Activated T-cell treated with anti-CD3 and anti-CD28 coated beads for 24 hours (primary cell): ENCODE results near the gene TMPRSS4.

Source experiments
- DNase-seq: peaks from one replicate; pipeline ENCODE4 v3.0.0-alpha.2; 2020; ENCODE audit warnings: low read depth

Gene TMPRSS4

GRCh38 chr11:118105657-118106305 lies 28.9 kb downstream of the TMPRSS4 start:
- DNase-seq: no peak

- no peak for DNase-seq
Measured at GRCh38 chr11:118106789-118107335, 30.0 kb downstream of the TMPRSS4 start.

- DNase-seq: no peak
Measured at GRCh38 chr11:118108513-118108912, 31.6 kb downstream of the TMPRSS4 start.

GRCh38 chr11:118109231-118109630 lies 32.4 kb downstream of the TMPRSS4 start:
- DNase-seq: no peak

- no peak for DNase-seq
Measured at GRCh38 chr11:118111019-118111743, 34.3 kb downstream of the TMPRSS4 start.

- no peak for DNase-seq
Measured at GRCh38 chr11:118111744-118112035, 34.8 kb downstream of the TMPRSS4 start.

- DNase-seq: no peak
Measured at GRCh38 chr11:118112711-118113430, 36.0 kb downstream of the TMPRSS4 start.

GRCh38 chr11:118114266-118114665 lies 37.4 kb downstream of the TMPRSS4 start:
- no peak for DNase-seq

- DNase-seq: no peak
Measured at GRCh38 chr11:118115048-118115447, 38.2 kb downstream of the TMPRSS4 start.

GRCh38 chr11:118117790-118118601 lies 41.1 kb downstream of the TMPRSS4 start:
- no peak for DNase-seq

- no peak for DNase-seq
Measured at GRCh38 chr11:118120793-118121192, 43.9 kb downstream of the TMPRSS4 start.

GRCh38 chr11:118124929-118125535 lies 48.2 kb downstream of the TMPRSS4 start:
- no peak for DNase-seq

- no peak for DNase-seq
Measured at GRCh38 chr11:118126082-118126838, 49.4 kb downstream of the TMPRSS4 start.

- no peak for DNase-seq
Measured at GRCh38 chr11:118128310-118128709, 51.4 kb downstream of the TMPRSS4 start.

GRCh38 chr11:118128721-118129470 lies 52.0 kb downstream of the TMPRSS4 start:
- no peak for DNase-seq

GRCh38 chr11:118129471-118130172 lies 52.7 kb downstream of the TMPRSS4 start:
- no peak for DNase-seq

- DNase-seq: no peak
Measured at GRCh38 chr11:118132385-118133151, 55.7 kb downstream of the TMPRSS4 start.

GRCh38 chr11:118133816-118134215 lies 56.9 kb downstream of the TMPRSS4 start:
- DNase-seq: no peak
